Measurements from ENCODE around the gene BCL7A. TPM values are rescaled to one million over a fixed set of nuclear protein-coding genes. Genes with fewer than 3 reads are reported as not detected.

BCL7A gene
- total and polyA plus RNA-seq, 2 donors (not counting 1 experiment from before 2014, with no cell fraction given) = 71.0 to 75.9 TPM

GRCh38 chr12:122048151-122048550, 26.5 kb downstream of the BCL7A start:
- no peak overlapping the region for H2AFZ ChIP-seq (ENCODE audit: insufficient read depth, low read depth, low read length, poor library complexity, severe bottlenecking)
- no peak overlapping the region for H3K9ac ChIP-seq (ENCODE audit: low read length)
- no peak overlapping the region for H3K27ac ChIP-seq (ENCODE audit: low read length in 2 of 2)
- H3K27me3 ChIP-seq (replicated peaks in 1 of 4; ENCODE audit: control extremely low read depth in 1 of 4, control insufficient read depth in 3 of 4, insufficient read depth in 4 of 4, low read length in 3 of 4) = no peaks in the 10 kb centered on the region
- POLR2A ChIA-PET = no interaction called here
- no peaks in the 10 kb centered on the region for H3K9me3 Mint-ChIP-seq (ENCODE audit: insufficient read depth)
- CTCF ChIA-PET = interaction anchor here (0.5 to 1.5 kb wide), 4 partner anchors 43 to 1857 kb away, joined by 3 to 8 read pairs (median 4); no protein-coding TSS in a partner anchor
- H3K36me3 ChIP-seq (replicated peaks in 1 of 2; ENCODE audit: control extremely low read depth in 1 of 2, control insufficient read depth in 1 of 2, extremely low read depth in 1 of 2, insufficient read depth in 2 of 2, low read length in 1 of 2) = peaks cover 0 to 52% of the 10 kb centered on the region in 2 experiments
- no peak overlapping the region for H3K4me3 Mint-ChIP-seq
- no peak overlapping the region for H3K27ac Mint-ChIP-seq
- ATAC-seq (ENCODE audit: low read depth) (no peak), DNase-seq (no peak)
- H3K27me3 Mint-ChIP-seq = no peaks in the 10 kb centered on the region
- no peak overlapping the region for H3K4me2 ChIP-seq (replicated peaks; ENCODE audit: low read depth, low read length, poor library complexity, severe bottlenecking)
- peaks cover 36% of the 10 kb centered on the region for H4K20me1 ChIP-seq (ENCODE audit: control insufficient read depth, insufficient read depth, low read length, poor library complexity, severe bottlenecking)
- intact Hi-C loops (cut with micrococcal nuclease) = no loop called here
- H3K4me1 ChIP-seq (ENCODE audit: control insufficient read depth in 2 of 2, insufficient read depth in 2 of 2, low read length in 2 of 2) = no peaks in the 10 kb centered on the region
- WGBS (ENCODE audit: insufficient coverage) = 94% methylated on average over 5 of the region's 8 CpGs
- H3K4me1 Mint-ChIP-seq = no peaks in the 10 kb centered on the region
- H3K79me2 ChIP-seq (ENCODE audit: control insufficient read depth, insufficient read depth, low read length) = no peaks in the 10 kb centered on the region
- TF ChIP-seq EZH2 (IDR thresholded peaks at IDR 0.05; ENCODE audit: borderline replicate concordance, insufficient read depth, low read depth, low read length, poor library complexity, severe bottlenecking) = no peak
- TF ChIP-seq CTCF (IDR thresholded peaks at IDR 0.05) = no peak
- no peaks in the 10 kb centered on the region for H3K9me3 ChIP-seq (ENCODE audit: control extremely low read depth in 1 of 3, control insufficient read depth in 2 of 3, insufficient read depth in 1 of 3, low read length in 2 of 3)
- no peak overlapping the region for H3K4me3 ChIP-seq (ENCODE audit: control extremely low read depth in 1 of 5, extremely low read depth in 1 of 5, insufficient read depth in 1 of 5, low read depth in 2 of 5, low read length in 4 of 5)

GRCh38 chr12:122049827-122050226, 28.1 kb downstream of the BCL7A start:
- Histone ChIP-seq H3K27ac (ENCODE audit: low read length in 2 of 2) (no peak overlapping the region), H2AFZ (ENCODE audit: insufficient read depth, low read depth, low read length, poor library complexity, severe bottlenecking) (no peak overlapping the region), H3K4me2 (replicated peaks; ENCODE audit: low read depth, low read length, poor library complexity, severe bottlenecking) (no peak overlapping the region), H3K27me3 (replicated peaks in 1 of 4; ENCODE audit: control extremely low read depth in 1 of 4, control insufficient read depth in 3 of 4, insufficient read depth in 4 of 4, low read length in 3 of 4) (no peaks in the 10 kb centered on the region), H4K20me1 (ENCODE audit: control insufficient read depth, insufficient read depth, low read length, poor library complexity, severe bottlenecking) (peaks cover 33% of the 10 kb centered on the region), H3K4me3 (ENCODE audit: control extremely low read depth in 1 of 5, extremely low read depth in 1 of 5, insufficient read depth in 1 of 5, low read depth in 2 of 5, low read length in 4 of 5) (no peak overlapping the region), H3K36me3 (replicated peaks in 1 of 2; ENCODE audit: control extremely low read depth in 1 of 2, control insufficient read depth in 1 of 2, extremely low read depth in 1 of 2, insufficient read depth in 2 of 2, low read length in 1 of 2) (peaks cover 0 to 42% of the 10 kb centered on the region in 2 experiments), H3K79me2 (ENCODE audit: control insufficient read depth, insufficient read depth, low read length) (peaks cover 5% of the 10 kb centered on the region), H3K4me1 (ENCODE audit: control insufficient read depth in 2 of 2, insufficient read depth in 2 of 2, low read length in 2 of 2) (peaks cover 0 to 4% of the 10 kb centered on the region in 2 donors), H3K9me3 (ENCODE audit: control extremely low read depth in 1 of 3, control insufficient read depth in 2 of 3, insufficient read depth in 1 of 3, low read length in 2 of 3) (no peaks in the 10 kb centered on the region), H3K9ac (ENCODE audit: low read length) (no peak overlapping the region)
- no peak for TF ChIP-seq EZH2 (IDR thresholded peaks at IDR 0.05; ENCODE audit: borderline replicate concordance, insufficient read depth, low read depth, low read length, poor library complexity, severe bottlenecking)
- no peak for TF ChIP-seq CTCF (IDR thresholded peaks at IDR 0.05)
- no peaks in the 10 kb centered on the region for H3K27me3 Mint-ChIP-seq
- ATAC-seq (ENCODE audit: low read depth) (no peak), DNase-seq (no peak)
- no peaks in the 10 kb centered on the region for H3K9me3 Mint-ChIP-seq (ENCODE audit: insufficient read depth)
- H3K4me1 Mint-ChIP-seq = peaks cover 1% of the 10 kb centered on the region
- ChIA-PET POLR2A (no interaction called here), CTCF (interaction anchor here (0.9 kb wide), 1 partner anchor 70 kb away, joined by 4 read pairs; no protein-coding TSS in a partner anchor)
- H3K27ac Mint-ChIP-seq = no peak overlapping the region
- WGBS (ENCODE audit: insufficient coverage) = 91% methylated on average over 9 of the region's 9 CpGs
- intact Hi-C loops (cut with micrococcal nuclease) = no loop called here
- no peak overlapping the region for H3K4me3 Mint-ChIP-seq

Data from B cell (primary cell).